Right lobe of liver (tissue), 6 donors: ENCODE data around the gene GPC5. TPM values are rescaled to one million over a fixed set of nuclear protein-coding genes. Genes with fewer than 3 reads are reported as not detected.

Experiments
- ATAC-seq, 4 donors: fragments of 200-7000 bp; cut with Tn5 transposase; one replicate each; pipeline ENCODE4 v1.9.1; 2020; ENCODE audit warnings: mild to moderate bottlenecking in 4 of 4, moderate library complexity in 4 of 4
- DNase-seq, 3 donors: peaks; one replicate each; pipeline ENCODE4 v3.0.0-alpha.2; 2020
- H3K27ac ChIP-seq, 3 donors: fragments of 200-600 bp; one replicate each; pipeline ENCODE4 v1.8.0; 2022
- H3K27me3 ChIP-seq, 2 donors: fragments of 200-600 bp; one replicate each; pipeline ENCODE4 v1.8.0; 2022
- H3K36me3 ChIP-seq, 4 donors: fragments of 200-600 bp; sonication (generic) in 1 of 4; one replicate each; pipeline versions ENCODE4 v1.5.1 to v1.8.0; 2017 to 2022; ENCODE audit warnings: control low read depth in 1 of 4
- H3K4me1 ChIP-seq, 4 donors: fragments of 200-600 bp; sonication (generic) in 1 of 4; one replicate each; pipeline versions ENCODE4 v1.5.1 to v1.8.0; 2017 to 2022; ENCODE audit warnings: control low read depth in 1 of 4
- H3K4me3 ChIP-seq, 3 donors: fragments of 200-600 bp; one replicate each; pipeline ENCODE4 v1.8.0; 2022
- H3K9me3 ChIP-seq, 4 donors: fragments of 200-600 bp; sonication (generic) in 1 of 4; one replicate each; pipeline versions ENCODE4 v1.5.1 to v1.8.0; 2017 to 2022; ENCODE audit warnings: control low read depth in 1 of 4
- POLR2A ChIP-seq: fragments of 450-650 bp; IDR thresholded peaks from one replicate; pipeline ENCODE4 v1.6.1; 2017; ENCODE audit warnings: antibody characterized with exemption, mild to moderate bottlenecking
- WGBS: methylation state at CpG from one replicate; pipeline ENCODE4 v1.1.6; 2018; ENCODE audit warnings: low coverage, low lambda C conversion rate; ENCODE audit not compliant: insufficient coverage; ENCODE audit errors: missing lambda C conversion rate; 5-methylcytosine and 5-hydroxymethylcytosine counted together
- intact Hi-C, 2 donors: fragments of 100-400 bp; cut with DNase I; formaldehyde crosslinking; loops; one replicate each; pipeline versions ENCODE4 v1.11.2 to v1.14.1; 2022
- total RNA-seq, 6 experiments: library from RNA; depleted of rRNA in 2 of 6; stranded (reverse); fragments of >200 nt in 2 of 6; fragmentation: NEBNext Ultra II Directional in 3 of 6; extraction: Animal tissue kit (Norgen Biotek cat#: 25700) in 3 of 6; gene quantifications; one replicate each; pipeline versions ENCODE4 v1.1.0 to v1.2.4, GENCODE V29; 2016 to 2023
- TF ChIP-seq, protein P1 (sequence below), 4 donors: fragments of 200-600 bp in 3 of 4; fragments of 450-650 bp in 1 of 4; IDR thresholded peaks; one replicate each; pipeline versions ENCODE4 v1.5.1 to v1.8.0; 2016 to 2022; ENCODE audit warnings: antibody characterized with exemption in 4 of 4, mild to moderate bottlenecking in 2 of 4
- donor health status: DM: no; HTN: yes; CAD: no.
- donor health status: DM: no; HTN: no; CAD: no.
- donor health status: DM: no; HTN: no; CAD: no.
- donor health status: DM: no; HTN: yes; CAD: no.
- donor health status: DM: no; HTN: yes; CAD: no.

The GPC5 gene
- total RNA-seq, 6 experiments from 2014 or later = 0.12 to 0.99 (median 0.66) TPM

DNA sequence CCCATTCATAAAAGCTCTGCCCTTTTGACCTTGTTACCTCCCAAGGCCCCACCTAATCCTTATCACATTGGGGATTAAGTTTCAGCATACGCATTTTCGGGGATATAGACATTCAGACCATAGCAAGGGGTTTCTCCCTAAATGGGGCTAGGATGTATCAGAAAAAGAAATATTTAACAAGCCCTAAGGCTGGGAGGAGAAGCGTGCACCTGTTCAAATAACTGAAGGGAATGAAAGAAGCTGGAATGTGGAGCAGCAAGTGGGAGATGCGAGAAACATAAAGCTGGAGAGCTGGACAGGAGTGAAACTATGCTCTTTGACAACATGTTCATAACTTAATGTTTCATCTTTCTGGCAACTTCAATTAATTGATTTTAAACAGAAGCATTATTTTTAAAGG is 1016.4 kb downstream of the GPC5 start:
- DNase-seq (no peak), ATAC-seq (no peak)
- no peak for TF ChIP-seq POLR2A
- 83% methylated on average over 4 of the region's 4 CpGs for WGBS
- Histone ChIP-seq H3K27me3 (no peaks in the 10 kb centered on the region), H3K4me1 (no peaks in the 10 kb centered on the region), H3K36me3 (no peaks in the 10 kb centered on the region), H3K4me3 (no peak overlapping the region), H3K9me3 (no peaks in the 10 kb centered on the region), H3K27ac (no peak overlapping the region)
- intact Hi-C loops = no loop called here

GRCh38 chr13:92415781-92416180 is 1017.4 kb downstream of the GPC5 start:
- ATAC-seq (no peak), DNase-seq (no peak)
- H3K36me3 ChIP-seq = no peaks in the 10 kb centered on the region
- H3K4me3 ChIP-seq = no peak overlapping the region
- no peaks in the 10 kb centered on the region for H3K9me3 ChIP-seq
- H3K27me3 ChIP-seq = no peaks in the 10 kb centered on the region
- no peaks in the 10 kb centered on the region for H3K4me1 ChIP-seq
- TF ChIP-seq POLR2A = no peak
- TF ChIP-seq, protein P1, sequence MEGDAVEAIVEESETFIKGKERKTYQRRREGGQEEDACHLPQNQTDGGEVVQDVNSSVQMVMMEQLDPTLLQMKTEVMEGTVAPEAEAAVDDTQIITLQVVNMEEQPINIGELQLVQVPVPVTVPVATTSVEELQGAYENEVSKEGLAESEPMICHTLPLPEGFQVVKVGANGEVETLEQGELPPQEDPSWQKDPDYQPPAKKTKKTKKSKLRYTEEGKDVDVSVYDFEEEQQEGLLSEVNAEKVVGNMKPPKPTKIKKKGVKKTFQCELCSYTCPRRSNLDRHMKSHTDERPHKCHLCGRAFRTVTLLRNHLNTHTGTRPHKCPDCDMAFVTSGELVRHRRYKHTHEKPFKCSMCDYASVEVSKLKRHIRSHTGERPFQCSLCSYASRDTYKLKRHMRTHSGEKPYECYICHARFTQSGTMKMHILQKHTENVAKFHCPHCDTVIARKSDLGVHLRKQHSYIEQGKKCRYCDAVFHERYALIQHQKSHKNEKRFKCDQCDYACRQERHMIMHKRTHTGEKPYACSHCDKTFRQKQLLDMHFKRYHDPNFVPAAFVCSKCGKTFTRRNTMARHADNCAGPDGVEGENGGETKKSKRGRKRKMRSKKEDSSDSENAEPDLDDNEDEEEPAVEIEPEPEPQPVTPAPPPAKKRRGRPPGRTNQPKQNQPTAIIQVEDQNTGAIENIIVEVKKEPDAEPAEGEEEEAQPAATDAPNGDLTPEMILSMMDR (IDR thresholded peaks at IDR 0.05) = no peak
- no peak overlapping the region for H3K27ac ChIP-seq
- intact Hi-C loops = no loop called here

- no peak for DNase-seq
- intact Hi-C loops = no loop called here
- WGBS = 31% methylated on average over 5 of the region's 5 CpGs
- Histone ChIP-seq H3K4me3 (no peak overlapping the region), H3K9me3 (no peaks in the 10 kb centered on the region), H3K36me3 (no peaks in the 10 kb centered on the region), H3K27ac (no peak overlapping the region), H3K27me3 (no peaks in the 10 kb centered on the region), H3K4me1 (no peaks in the 10 kb centered on the region)
- no peak for TF ChIP-seq POLR2A
- TF ChIP-seq, protein P1 (IDR thresholded peaks at IDR 0.05) = no peak
- no peak for ATAC-seq
Measured at GRCh38 chr13:92418818-92419412, 1020.5 kb downstream of the GPC5 start.

- no peak for DNase-seq
- Histone ChIP-seq H3K36me3 (no peaks in the 10 kb centered on the region), H3K4me1 (no peaks in the 10 kb centered on the region), H3K9me3 (no peaks in the 10 kb centered on the region), H3K4me3 (no peak overlapping the region), H3K27ac (no peak overlapping the region), H3K27me3 (no peaks in the 10 kb centered on the region)
- WGBS = 62% methylated on average over 2 of the region's 2 CpGs
- TF ChIP-seq POLR2A = no peak
- TF ChIP-seq, protein P1 (IDR thresholded peaks at IDR 0.05) = no peak
- intact Hi-C loops = no loop called here
- ATAC-seq = no peak
Measured at GRCh38 chr13:92429231-92429630, 1030.8 kb downstream of the GPC5 start.

DNA sequence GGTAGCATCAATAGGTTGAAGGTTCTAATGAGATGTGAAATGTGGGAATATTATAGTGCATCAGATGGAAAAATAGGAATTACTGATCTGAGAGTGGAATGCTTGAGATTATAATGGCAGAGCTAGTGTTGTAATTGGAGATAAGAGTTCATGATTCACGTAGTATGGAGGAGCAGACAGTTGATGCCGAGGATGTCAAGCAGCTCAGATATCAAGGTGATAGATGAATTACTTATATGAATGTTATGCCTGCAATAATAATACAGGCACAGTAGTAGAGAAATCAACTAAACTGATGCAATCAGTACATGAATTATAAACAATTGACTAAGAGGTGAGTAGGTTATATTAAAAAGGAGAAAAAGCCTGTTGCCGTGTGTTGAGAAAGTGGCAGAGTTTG is 1035.0 kb downstream of the GPC5 start:
- intact Hi-C loops = no loop called here
- Histone ChIP-seq H3K9me3 (no peaks in the 10 kb centered on the region), H3K4me1 (no peaks in the 10 kb centered on the region), H3K27me3 (no peaks in the 10 kb centered on the region), H3K36me3 (no peaks in the 10 kb centered on the region), H3K4me3 (no peak overlapping the region), H3K27ac (no peak overlapping the region)
- ATAC-seq (no peak), DNase-seq (no peak)
- TF ChIP-seq, protein P1 (IDR thresholded peaks at IDR 0.05) = no peak
- TF ChIP-seq POLR2A = no peak
- WGBS = 59% methylated on average over 3 of the region's 3 CpGs
